Measurements from ENCODE around the gene TSC2.

- TF ChIP-seq CTCF (conservative IDR thresholded peaks at IDR 0.05; ENCODE audit: low read length) (no peak), EZH2phosphoT487 (IDR thresholded peaks at IDR 0.05; ENCODE audit: borderline replicate concordance, low read depth, low read length) (no peak)
Observed at GRCh38 chr16:2015117-2015946, 32.5 kb upstream of the TSC2 start.
